Heart right ventricle (tissue), 16 donors: Measurements from ENCODE around the gene MEOX2. TPM values are rescaled to one million over a fixed set of nuclear protein-coding genes. Genes with fewer than 3 reads are reported as not detected.

Experiments
- ATAC-seq, 8 donors: fragments of 200-7000 bp; cut with Tn5 transposase; one replicate each; pipeline ENCODE4 v1.9.1; 2020; ENCODE audit warnings: mild to moderate bottlenecking in 8 of 8, moderate library complexity in 8 of 8, moderate number of reproducible peaks in 1 of 8
- DNase-seq, 2 donors: peaks; one replicate each; pipeline ENCODE4 v3.0.0-alpha.2; 2020
- H3K27ac ChIP-seq, 10 donors: fragments of 200-600 bp; sonication (generic) in 2 of 10; one replicate each; pipeline versions ENCODE4 v1.5.0 to v1.8.0; 2020 to 2022; ENCODE audit warnings: mild to moderate bottlenecking in 3 of 10
- H3K27me3 ChIP-seq, 7 donors: fragments of 200-600 bp; one replicate each; pipeline ENCODE4 v1.8.0; 2021 to 2022; ENCODE audit warnings: mild to moderate bottlenecking in 2 of 7
- H3K36me3 ChIP-seq, 9 donors: fragments of 200-600 bp; sonication (generic) in 1 of 9; one replicate each; pipeline versions ENCODE4 v1.5.0 to v1.8.0; 2020 to 2022; ENCODE audit warnings: mild to moderate bottlenecking in 2 of 9
- H3K4me1 ChIP-seq, 9 donors: fragments of 200-600 bp; sonication (generic) in 1 of 9; one replicate each; pipeline versions ENCODE4 v1.5.0 to v1.8.0; 2020 to 2022; ENCODE audit warnings: mild to moderate bottlenecking in 4 of 9
- H3K4me3 ChIP-seq, 10 donors: fragments of 200-600 bp; sonication (generic) in 2 of 10; one replicate each; pipeline versions ENCODE4 v1.5.0 to v1.8.0; 2020 to 2022; ENCODE audit warnings: mild to moderate bottlenecking in 7 of 10, moderate library complexity in 2 of 10
- H3K9me3 ChIP-seq, 11 donors: fragments of 200-600 bp in 10 of 11; sonication (generic) in 2 of 11; one replicate each; pipeline versions ENCODE4 v1.5.0 to v1.8.0; 2013 to 2022; ENCODE audit warnings: mild to moderate bottlenecking in 2 of 11, control low read depth in 1 of 11, moderate library complexity in 1 of 11
- WGBS, 2 donors: extraction: QIAGEN DNeasy Blood & Tissue Kit; methylation state at CpG; one replicate each; pipeline ENCODE4 v1.1.7; 2013; ENCODE audit warnings: inconsistent platforms in 1 of 2; 5-methylcytosine and 5-hydroxymethylcytosine counted together
- intact Hi-C, 10 donors: fragments of 100-400 bp; cut with DNase I; formaldehyde crosslinking; loops; one replicate each; pipeline versions ENCODE4 v1.11.1 to v1.14.2; 2022
- polyA plus RNA-seq, 2 donors: library from polyadenylated mRNA; stranded (reverse); fragments of 200-250 nt; gene quantifications; one replicate each; pipeline ENCODE4 v1.2.3, GENCODE V29; 2013
- total RNA-seq, 10 donors: library from RNA; stranded (reverse); fragmentation: NEBNext Ultra II Directional in 3 of 10; extraction: Animal tissue kit (Norgen Biotek cat#: 25700) in 3 of 10; gene quantifications; one replicate each; pipeline versions ENCODE4 v1.2.1 to v1.2.4, GENCODE V29; 2021 to 2023
- TF ChIP-seq, protein P1 (sequence below), 9 donors: fragments of 200-600 bp; sonication (generic) in 2 of 9; IDR thresholded peaks; one replicate each; pipeline versions ENCODE4 v1.5.0 to v1.8.0; 2021 to 2022; ENCODE audit warnings: antibody characterized with exemption in 9 of 9, mild to moderate bottlenecking in 5 of 9, moderate library complexity in 1 of 9
- donor health status: Arrhythmogenic right ventricular cardiomyopathy.
- donor health status: ischemic (EF 13 %, LVEDD 7.1; RV severe dilation, severe dysfunction).
- donor health status: healthy with polysubstance abuse.
- donor health status: DM: no; HTN: yes; CAD: no.
- donor health status: DM: no; HTN: no; CAD: no.
- donor health status: ischemic (EF 25% LVEDD 6.9; RV normal size, moderate dysfunction).
- donor health status: ischemic (EF 25% LVEDD 5.7; RV mildly dilated, moderate dysfunction).
- donor health status: healthy.
- donor health status: DM: yes; HTN: yes; CAD: no.
- donor health status: Ischemic cardiomyopathy.
- donor health status: ischemic (EF 35%, LVEDD 5.7; RV mildly dilated, moderate dysfunction).
- donor health status: nonischemic (EF 11% LVEDD 7.7; RV severe dilation, severe dysfunction).
- donor health status: DM: yes; HTN: yes; CAD: no.
- donor health status: PGD.
- donor health status: ischemic (EF 29% LVEDD 5.4; RV normal size, mild dysfunction).
- donor health status: nonischemic (EF 23%, LVEDD 6.1; RV moderate dilation, normal function).

MEOX2 gene
- total and polyA plus RNA-seq, 12 donors, result 5.2 to 14.1 (median 7.9) TPM

DNA sequence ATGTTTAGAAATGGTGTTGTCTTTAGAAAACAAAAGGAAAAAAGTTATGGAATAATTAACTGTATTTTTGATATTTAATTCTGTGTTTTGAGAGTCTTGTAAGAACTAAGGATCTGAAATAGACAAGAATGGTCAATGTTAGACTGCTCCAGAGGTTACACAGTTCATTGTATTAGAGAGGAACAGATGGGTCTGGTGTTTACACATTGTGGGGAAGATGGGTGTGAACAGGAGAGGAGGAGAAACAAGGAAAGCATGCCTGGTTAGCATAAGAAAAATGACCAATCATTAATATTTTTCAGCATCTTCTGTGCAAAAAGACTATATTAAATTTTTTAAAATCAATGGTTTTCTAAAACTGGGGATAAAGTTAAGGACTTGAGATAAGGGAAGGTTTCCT lies 11.9 kb downstream of the MEOX2 start:
- ATAC-seq, result no peak
- H3K27ac ChIP-seq, result no peak overlapping the region

DNA sequence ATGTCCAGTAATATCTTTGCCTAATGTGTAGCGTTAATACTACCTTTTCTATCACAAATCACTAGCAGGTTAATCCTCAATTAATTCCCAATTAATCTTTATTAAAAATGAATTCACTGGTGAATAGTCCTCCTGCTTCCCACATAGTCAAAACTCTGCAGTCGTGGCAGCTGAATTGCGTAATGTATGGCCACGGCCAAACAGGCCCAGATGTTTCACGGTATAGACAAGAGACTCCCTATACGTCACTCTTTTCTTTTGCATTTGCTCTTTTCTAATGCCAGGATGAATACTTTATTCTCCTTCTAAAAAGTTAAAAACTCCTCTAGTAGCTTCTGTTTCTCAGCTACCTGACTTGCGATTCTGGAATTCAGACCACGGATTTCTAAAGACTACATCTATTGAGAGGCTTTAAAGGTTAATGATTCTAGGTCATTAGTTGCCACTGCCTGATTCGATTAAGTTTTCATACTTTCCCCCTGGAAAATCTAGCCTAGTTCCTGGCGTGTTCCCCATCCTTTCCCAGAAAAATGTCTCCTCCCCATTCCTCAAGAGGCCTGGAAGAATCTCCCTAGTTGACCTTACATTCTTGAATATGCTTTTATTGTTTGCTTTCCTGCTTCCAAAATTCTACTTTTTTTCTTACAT lies 16.9 kb downstream of the MEOX2 start:
- no peak overlapping the region for H3K27ac ChIP-seq
- no peaks in the 10 kb centered on the region for H3K9me3 ChIP-seq
- H3K4me3 ChIP-seq, result no peak overlapping the region
- ATAC-seq (no peak), DNase-seq (no peak)
- H3K27me3 ChIP-seq, result no peaks in the 10 kb centered on the region
- intact Hi-C loops, result loop anchor here in 1 of 10 donors (10.0 kb wide), 1 partner anchor 105 kb away; the partner anchor contains the start of gene AGMO
- whole genome bisulfite sequencing, 2 donors, result 85% methylated on average over 10 of the region's 10 CpGs
- peaks cover 0 to 5% (median 0%) of the 10 kb centered on the region in 9 donors for H3K36me3 ChIP-seq
- TF ChIP-seq, protein P1, sequence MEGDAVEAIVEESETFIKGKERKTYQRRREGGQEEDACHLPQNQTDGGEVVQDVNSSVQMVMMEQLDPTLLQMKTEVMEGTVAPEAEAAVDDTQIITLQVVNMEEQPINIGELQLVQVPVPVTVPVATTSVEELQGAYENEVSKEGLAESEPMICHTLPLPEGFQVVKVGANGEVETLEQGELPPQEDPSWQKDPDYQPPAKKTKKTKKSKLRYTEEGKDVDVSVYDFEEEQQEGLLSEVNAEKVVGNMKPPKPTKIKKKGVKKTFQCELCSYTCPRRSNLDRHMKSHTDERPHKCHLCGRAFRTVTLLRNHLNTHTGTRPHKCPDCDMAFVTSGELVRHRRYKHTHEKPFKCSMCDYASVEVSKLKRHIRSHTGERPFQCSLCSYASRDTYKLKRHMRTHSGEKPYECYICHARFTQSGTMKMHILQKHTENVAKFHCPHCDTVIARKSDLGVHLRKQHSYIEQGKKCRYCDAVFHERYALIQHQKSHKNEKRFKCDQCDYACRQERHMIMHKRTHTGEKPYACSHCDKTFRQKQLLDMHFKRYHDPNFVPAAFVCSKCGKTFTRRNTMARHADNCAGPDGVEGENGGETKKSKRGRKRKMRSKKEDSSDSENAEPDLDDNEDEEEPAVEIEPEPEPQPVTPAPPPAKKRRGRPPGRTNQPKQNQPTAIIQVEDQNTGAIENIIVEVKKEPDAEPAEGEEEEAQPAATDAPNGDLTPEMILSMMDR (IDR thresholded peaks at IDR 0.05), result no peak
- peaks cover 0 to 41% (median 0%) of the 10 kb centered on the region in 9 donors for H3K4me1 ChIP-seq

More for the DNA sequence above, 11.9 kb downstream of the MEOX2 start:
- peaks cover 0 to 73% (median 3%) of the 10 kb centered on the region in 9 donors for H3K4me1 ChIP-seq
- peaks cover 0 to 12% (median 0%) of the 10 kb centered on the region in 9 donors for H3K36me3 ChIP-seq
- no peak for DNase-seq
- no peaks in the 10 kb centered on the region for H3K27me3 ChIP-seq
- H3K4me3 ChIP-seq, result no peak overlapping the region
- H3K9me3 ChIP-seq, result peaks cover 0 to 5% (median 0%) of the 10 kb centered on the region in 11 donors
- TF ChIP-seq, protein P1 (IDR thresholded peaks at IDR 0.05), result no peak
- intact Hi-C loops, result loop anchor here in 1 of 10 donors (10.0 kb wide), 1 partner anchor 110 kb away; the partner anchor contains the start of gene AGMO

DNA sequence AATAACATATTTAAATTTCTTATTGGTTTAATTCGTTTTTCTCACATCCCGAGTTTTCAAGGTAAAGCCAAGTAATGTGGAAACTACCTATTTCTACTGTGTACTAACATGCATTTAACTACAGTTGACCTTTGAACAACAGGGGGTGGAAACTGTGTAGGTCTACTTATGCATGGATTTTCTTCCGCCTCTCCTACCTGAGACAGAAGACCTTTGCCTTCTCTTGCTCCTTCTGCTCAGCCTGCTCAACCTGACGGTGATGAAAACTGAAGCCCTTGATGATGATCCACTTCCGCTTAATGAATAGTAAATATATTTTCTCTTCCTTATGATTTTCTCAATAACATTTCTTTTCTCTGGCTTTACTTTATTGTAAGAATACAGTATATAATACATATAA lies 18.5 kb downstream of the MEOX2 start:
- intact Hi-C loops, result no loop called here
- Histone ChIP-seq H3K9me3 (no peaks in the 10 kb centered on the region), H3K36me3 (peaks cover 0 to 5% (median 0%) of the 10 kb centered on the region in 9 donors), H3K27me3 (no peaks in the 10 kb centered on the region), H3K27ac (no peak overlapping the region), H3K4me1 (peaks cover 0 to 47% (median 0%) of the 10 kb centered on the region in 9 donors), H3K4me3 (no peak overlapping the region)
- ATAC-seq, result no peak
- WGBS, 2 donors, result 90 to 95% methylated on average over 5 of the region's 5 CpGs
- no peak for DNase-seq
- TF ChIP-seq, protein P1 (IDR thresholded peaks at IDR 0.05), result no peak

DNA sequence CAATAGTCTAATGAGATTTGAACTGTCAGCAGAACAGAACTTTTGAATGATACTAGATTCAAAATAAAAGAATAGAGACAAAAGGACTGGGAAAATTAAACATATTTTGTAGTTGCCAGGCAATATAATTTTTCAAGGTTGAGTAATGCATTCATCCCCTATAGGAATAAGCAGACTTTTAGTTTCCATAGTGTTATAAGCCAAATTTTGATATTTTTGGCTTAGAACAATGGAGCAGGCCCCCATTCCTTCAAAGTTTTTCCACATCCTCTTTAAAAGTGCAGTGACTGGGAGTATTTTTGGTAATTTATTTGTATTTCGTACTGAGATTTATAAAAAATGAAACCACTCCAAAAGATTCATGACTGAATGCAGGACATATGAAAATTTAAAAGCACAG lies 24.0 kb downstream of the MEOX2 start:
- no peaks in the 10 kb centered on the region for H3K27me3 ChIP-seq
- 45 to 58% methylated on average over 1 of the region's 1 CpG for WGBS, 2 donors
- intact Hi-C loops, result no loop called here

More for the DNA sequence above, 24.0 kb downstream of the MEOX2 start:
- no peaks in the 10 kb centered on the region for H3K9me3 ChIP-seq
- ATAC-seq (no peak), DNase-seq (no peak)
- H3K36me3 ChIP-seq, result peaks cover 0 to 8% (median 0%) of the 10 kb centered on the region in 9 donors
- no peak overlapping the region for H3K27ac ChIP-seq
- TF ChIP-seq, protein P1 (IDR thresholded peaks at IDR 0.05), result no peak
- H3K4me3 ChIP-seq, result no peak overlapping the region
- peaks cover 0 to 57% (median 0%) of the 10 kb centered on the region in 9 donors for H3K4me1 ChIP-seq
